Measurements from ENCODE around the gene AFDN. TPM values are rescaled to one million over a fixed set of nuclear protein-coding genes. Genes with fewer than 3 reads are reported as not detected.

Gene AFDN
- total RNA-seq, 1 experiment from 2014 or later, result 226 TPM

DNA sequence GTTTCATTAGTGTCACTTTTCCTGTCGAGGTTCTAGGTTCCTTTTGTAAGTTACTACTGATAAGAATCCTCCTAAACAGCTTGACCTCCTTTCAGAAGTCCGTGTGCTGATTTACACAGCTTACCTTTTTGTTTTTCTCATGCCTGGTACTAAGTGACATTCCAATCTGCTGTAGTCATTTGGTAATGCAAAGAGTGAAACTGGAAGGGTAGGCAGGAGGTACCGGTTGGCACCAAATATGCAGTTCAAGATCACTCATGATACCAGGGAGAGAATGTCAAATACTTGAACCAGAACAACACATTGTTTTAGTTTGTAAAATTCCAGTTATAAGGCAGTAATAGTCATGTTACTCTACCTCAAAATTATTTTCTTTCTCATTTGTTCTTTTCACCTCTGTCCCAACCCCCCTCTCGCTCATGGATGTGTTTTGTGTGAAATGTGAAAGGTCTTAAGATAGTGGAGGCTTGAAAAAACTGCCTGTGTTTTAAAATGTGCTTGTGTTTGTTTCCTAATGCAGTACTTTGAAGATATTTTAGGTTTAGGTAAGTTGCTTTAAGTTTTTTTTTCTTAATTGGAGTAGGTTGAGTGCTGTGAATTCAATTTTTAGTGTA is 23.2 kb downstream of the AFDN start:
- peaks cover 8% of the 10 kb centered on the region for H3K36me3 Mint-ChIP-seq (ENCODE audit: insufficient read depth, unreplicated experiment)
- peak; percentile 57 for DNase-seq
- peak overlapping the region; percentile 81 for H3K27ac Mint-ChIP-seq (ENCODE audit: unreplicated experiment)
- H3K9me3 Mint-ChIP-seq (ENCODE audit: low read depth, unreplicated experiment), result no peaks in the 10 kb centered on the region
- intact Hi-C loops (cut with micrococcal nuclease; ENCODE audit: unreplicated experiment), result loop anchor here (2.0 to 5.0 kb wide), 2 partner anchors 17 to 303 kb away; no protein-coding TSS in a partner anchor
- no TSS peak for BruUV-seq (replicated peaks)
- peak overlapping the region; percentile 52 for H3K4me3 Mint-ChIP-seq (ENCODE audit: low read depth, unreplicated experiment)
- peaks cover 73% of the 10 kb centered on the region for H3K4me1 Mint-ChIP-seq (ENCODE audit: low read depth, unreplicated experiment)
- H3K27me3 Mint-ChIP-seq (ENCODE audit: unreplicated experiment), result no peaks in the 10 kb centered on the region
- TF ChIP-seq, protein P1, sequence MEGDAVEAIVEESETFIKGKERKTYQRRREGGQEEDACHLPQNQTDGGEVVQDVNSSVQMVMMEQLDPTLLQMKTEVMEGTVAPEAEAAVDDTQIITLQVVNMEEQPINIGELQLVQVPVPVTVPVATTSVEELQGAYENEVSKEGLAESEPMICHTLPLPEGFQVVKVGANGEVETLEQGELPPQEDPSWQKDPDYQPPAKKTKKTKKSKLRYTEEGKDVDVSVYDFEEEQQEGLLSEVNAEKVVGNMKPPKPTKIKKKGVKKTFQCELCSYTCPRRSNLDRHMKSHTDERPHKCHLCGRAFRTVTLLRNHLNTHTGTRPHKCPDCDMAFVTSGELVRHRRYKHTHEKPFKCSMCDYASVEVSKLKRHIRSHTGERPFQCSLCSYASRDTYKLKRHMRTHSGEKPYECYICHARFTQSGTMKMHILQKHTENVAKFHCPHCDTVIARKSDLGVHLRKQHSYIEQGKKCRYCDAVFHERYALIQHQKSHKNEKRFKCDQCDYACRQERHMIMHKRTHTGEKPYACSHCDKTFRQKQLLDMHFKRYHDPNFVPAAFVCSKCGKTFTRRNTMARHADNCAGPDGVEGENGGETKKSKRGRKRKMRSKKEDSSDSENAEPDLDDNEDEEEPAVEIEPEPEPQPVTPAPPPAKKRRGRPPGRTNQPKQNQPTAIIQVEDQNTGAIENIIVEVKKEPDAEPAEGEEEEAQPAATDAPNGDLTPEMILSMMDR (IDR thresholded peaks at IDR 0.05; ENCODE audit: unreplicated experiment), result no peak
- CTCF ChIA-PET, result interaction anchor here (0.9 to 1.8 kb wide), 5 partner anchors 10 to 43 kb away, joined by 3 to 5 read pairs (median 4); no protein-coding TSS in a partner anchor

DNA sequence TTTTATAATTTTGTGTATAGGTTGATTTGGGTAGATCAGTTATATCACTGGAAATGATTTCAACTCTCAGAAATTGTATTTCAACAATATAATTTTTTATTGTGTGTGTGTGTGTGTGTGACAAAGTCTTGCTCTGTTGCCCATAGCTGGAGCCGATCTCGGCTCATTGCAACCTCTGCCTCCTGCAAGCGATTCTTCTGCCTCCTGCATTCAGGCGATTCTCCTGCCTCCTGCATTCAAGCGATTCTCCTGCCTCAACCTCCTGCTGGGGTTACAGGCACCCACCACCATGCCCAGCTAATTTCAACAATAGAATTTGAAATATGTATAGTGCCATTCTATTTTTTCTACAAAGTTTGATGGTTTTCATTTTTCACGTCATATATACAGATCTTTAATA is 24.1 kb downstream of the AFDN start:
- H3K27me3 Mint-ChIP-seq (ENCODE audit: unreplicated experiment), result no peaks in the 10 kb centered on the region
- intact Hi-C loops (cut with micrococcal nuclease; ENCODE audit: unreplicated experiment), result no loop called here
- H3K4me1 Mint-ChIP-seq (ENCODE audit: low read depth, unreplicated experiment), result peaks cover 69% of the 10 kb centered on the region
- H3K4me3 Mint-ChIP-seq (ENCODE audit: low read depth, unreplicated experiment), result peak overlapping the region; percentile 52
- no TSS peak for BruUV-seq (replicated peaks)
- H3K36me3 Mint-ChIP-seq (ENCODE audit: insufficient read depth, unreplicated experiment), result peaks cover 2% of the 10 kb centered on the region
- TF ChIP-seq, protein P1 (IDR thresholded peaks at IDR 0.05; ENCODE audit: unreplicated experiment), result no peak
- CTCF ChIA-PET, result no interaction called here
- DNase-seq, result no peak
- peak overlapping the region; percentile 81 for H3K27ac Mint-ChIP-seq (ENCODE audit: unreplicated experiment)
- no peaks in the 10 kb centered on the region for H3K9me3 Mint-ChIP-seq (ENCODE audit: low read depth, unreplicated experiment)

DNA sequence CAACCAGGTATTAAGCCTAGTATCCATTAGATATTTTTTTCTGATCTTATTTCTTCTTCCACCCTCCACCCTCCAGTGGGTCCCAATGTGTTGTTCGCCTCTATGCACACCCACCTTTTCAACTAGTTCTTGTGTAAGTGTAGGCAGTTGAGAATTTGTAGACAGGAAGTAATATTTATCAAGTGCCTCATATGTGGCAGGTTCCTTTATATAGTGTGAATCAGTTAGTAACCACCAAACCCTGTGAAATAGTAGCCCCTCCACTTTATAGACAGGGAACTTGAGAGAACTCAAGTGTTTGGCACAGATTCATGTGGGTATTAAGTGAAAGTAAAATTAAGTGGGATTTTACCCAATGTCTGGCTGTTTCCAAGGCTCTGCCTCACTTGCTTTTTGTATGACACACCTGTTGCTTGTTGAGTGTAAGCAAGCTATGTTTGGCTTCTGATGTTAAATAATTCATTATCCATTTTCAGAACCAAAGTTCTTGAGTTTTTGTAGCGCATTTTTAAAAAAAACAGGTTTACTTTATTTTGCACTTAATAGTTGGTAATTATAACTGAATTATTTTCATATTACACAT is 24.8 kb downstream of the AFDN start:
- TF ChIP-seq, protein P1 (IDR thresholded peaks at IDR 0.05; ENCODE audit: unreplicated experiment), result no peak
- Mint-ChIP-seq H3K27me3 (ENCODE audit: unreplicated experiment) (no peaks in the 10 kb centered on the region), H3K27ac (ENCODE audit: unreplicated experiment) (peak overlapping the region; percentile 81), H3K4me3 (ENCODE audit: low read depth, unreplicated experiment) (peak overlapping the region; percentile 52), H3K4me1 (ENCODE audit: low read depth, unreplicated experiment) (peaks cover 68% of the 10 kb centered on the region), H3K9me3 (ENCODE audit: low read depth, unreplicated experiment) (no peaks in the 10 kb centered on the region), H3K36me3 (ENCODE audit: insufficient read depth, unreplicated experiment) (no peaks in the 10 kb centered on the region)
- BruUV-seq (replicated peaks), result no TSS peak
- no peak for DNase-seq
- CTCF ChIA-PET, result interaction anchor here (1.6 kb wide), 1 partner anchor 12 kb away, joined by 3 read pairs; no protein-coding TSS in a partner anchor
- intact Hi-C loops (cut with micrococcal nuclease; ENCODE audit: unreplicated experiment), result no loop called here

DNA sequence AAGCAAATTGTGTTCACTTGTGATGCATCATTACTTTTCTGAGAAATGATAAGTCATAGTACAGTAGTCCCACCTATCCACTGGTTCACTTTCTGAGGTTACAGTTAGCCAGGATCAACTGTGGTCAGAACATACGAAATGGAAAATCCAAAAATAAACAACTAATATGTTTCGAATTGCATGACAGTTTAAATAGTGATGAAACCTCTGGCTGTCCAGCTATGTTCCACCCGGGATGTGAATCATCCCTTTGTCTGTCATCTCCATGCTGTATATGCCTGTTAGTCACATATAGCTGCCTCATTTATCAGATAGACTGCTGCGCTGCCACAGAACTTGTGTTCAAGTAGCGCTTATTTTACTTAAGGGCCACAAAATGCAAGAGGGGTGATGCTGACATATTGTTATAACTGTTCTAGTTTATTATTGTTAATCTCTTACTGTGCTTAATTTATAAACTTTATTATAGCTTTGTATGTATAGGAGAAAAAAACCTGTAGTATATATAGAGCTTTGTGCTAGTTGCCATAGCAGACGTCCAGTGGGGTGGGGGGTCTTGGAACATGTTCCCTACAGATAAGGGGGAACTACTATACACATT is 29.2 kb downstream of the AFDN start:
- Mint-ChIP-seq H3K4me3 (ENCODE audit: low read depth, unreplicated experiment) (no peak overlapping the region), H3K27ac (ENCODE audit: unreplicated experiment) (peak overlapping the region; percentile 52), H3K9me3 (ENCODE audit: low read depth, unreplicated experiment) (no peaks in the 10 kb centered on the region), H3K4me1 (ENCODE audit: low read depth, unreplicated experiment) (peaks cover 71% of the 10 kb centered on the region), H3K27me3 (ENCODE audit: unreplicated experiment) (no peaks in the 10 kb centered on the region), H3K36me3 (ENCODE audit: insufficient read depth, unreplicated experiment) (peaks cover 4% of the 10 kb centered on the region)
- TF ChIP-seq, protein P1 (IDR thresholded peaks at IDR 0.05; ENCODE audit: unreplicated experiment), result no peak
- DNase-seq, result no peak
- BruUV-seq (replicated peaks), result no TSS peak
- CTCF ChIA-PET, result interaction anchor here (0.6 to 0.8 kb wide), 4 partner anchors 14 to 71 kb away, joined by 3 to 5 read pairs (median 3); no protein-coding TSS in a partner anchor
- intact Hi-C loops (cut with micrococcal nuclease; ENCODE audit: unreplicated experiment), result no loop called here
